OCI-M1 (cell line): ENCODE data around the gene KRTAP10-10.
"Not testable (repeated sequence)": the region's sequence is repeated elsewhere in the genome, so short reads cannot be mapped to it uniquely, and the experiment has no call there.

Experiments
- DNase-seq: peaks from one replicate; lab custom pipeline; 2025; lab: John Stamatoyannopoulos, UW

Gene KRTAP10-10

DNA sequence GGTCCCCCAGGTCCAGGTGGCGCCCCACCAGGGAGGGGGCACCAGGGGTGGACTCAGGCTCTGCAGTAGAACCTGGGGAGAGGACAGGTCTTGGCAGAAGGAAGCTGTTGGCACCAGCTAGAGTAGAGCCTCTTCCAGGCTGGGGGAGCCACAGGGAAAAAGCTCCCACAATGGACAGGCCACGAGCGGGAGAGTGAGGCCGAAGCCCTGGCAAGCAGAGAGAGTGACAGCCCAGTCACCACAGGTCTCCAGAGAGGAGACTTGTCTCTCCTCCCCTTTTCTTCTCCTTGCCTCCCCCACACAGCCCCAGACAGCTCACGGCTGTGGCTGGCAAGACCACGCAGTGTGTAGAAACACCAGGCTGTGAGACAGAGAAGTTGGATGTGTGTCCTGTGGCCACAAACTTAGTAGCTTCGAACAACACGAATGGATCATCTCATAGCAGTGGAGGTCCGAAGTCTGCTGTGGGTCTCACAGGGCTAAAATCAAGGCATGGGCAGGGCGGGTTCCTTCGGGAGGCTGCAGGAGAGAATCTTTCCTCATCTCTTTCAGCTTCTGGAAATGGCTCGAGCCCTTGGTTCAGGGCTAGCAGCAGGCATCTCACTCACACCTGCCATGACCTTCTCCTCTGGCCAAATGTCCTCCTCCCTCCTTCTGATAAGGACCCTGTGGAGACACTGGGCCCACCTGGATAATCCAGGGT, 14.0 kb downstream of the KRTAP10-10 start:
- no peak for DNase-seq

GRCh38 chr21:44653123-44653522, 16.0 kb downstream of the KRTAP10-10 start:
- DNase-seq: no peak

DNA sequence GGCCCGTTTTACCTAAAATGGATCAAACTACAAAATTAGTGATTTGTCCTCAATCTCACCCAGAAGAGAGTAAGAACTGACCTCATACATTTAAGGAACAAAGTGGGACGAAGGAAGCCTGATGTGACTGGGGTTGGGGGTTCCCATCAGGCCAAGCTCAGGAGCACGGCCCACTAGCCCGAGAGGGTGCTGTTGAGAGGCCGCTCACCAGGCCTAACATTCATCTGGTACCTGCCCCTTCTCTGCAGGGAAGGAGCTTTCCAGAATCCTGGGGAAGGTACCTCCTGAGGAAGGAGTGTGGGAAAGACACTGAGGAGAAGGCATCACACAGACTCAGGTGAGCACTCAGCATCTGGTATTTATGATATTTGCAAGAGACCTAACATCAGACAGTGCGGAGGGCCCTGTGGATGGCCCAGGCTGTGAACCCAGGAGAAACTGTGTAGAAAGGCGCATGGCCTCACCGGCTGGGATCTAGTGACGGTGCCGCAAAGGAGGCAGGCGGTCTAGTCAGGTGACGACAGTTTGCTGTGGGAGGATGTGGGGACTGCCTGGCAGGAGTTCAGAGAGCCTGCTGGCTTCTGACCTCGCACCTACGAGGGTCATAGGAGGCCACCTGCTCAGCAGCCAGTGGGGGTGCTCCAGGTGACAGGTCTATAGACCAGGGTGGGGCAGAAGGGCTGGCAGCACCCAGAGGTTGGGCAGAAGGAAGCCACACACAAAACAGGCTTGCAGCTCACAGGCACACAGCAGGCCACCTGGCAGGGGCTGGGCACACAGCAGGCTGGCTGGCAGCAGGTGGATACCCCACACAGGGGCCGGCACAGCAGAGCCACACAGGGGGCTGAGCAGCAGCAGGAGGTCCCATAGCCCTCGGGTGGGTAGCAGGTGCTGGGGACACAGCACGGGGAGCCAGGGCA, 16.8 kb downstream of the KRTAP10-10 start:
- no peak for DNase-seq

- no peak for DNase-seq
Observed at GRCh38 chr21:44654576-44655175, 17.5 kb downstream of the KRTAP10-10 start, which contains the start of gene KRTAP12-4. KRTAP12-4 (minus strand) TSS chr21:44654659; CDS start chr21:44654614, 45 bp downstream.

- no peak for DNase-seq
Observed at GRCh38 chr21:44656868-44657267, 19.7 kb downstream of the KRTAP10-10 start.

- DNase-seq: no peak
Observed at GRCh38 chr21:44657635-44658540, 20.7 kb downstream of the KRTAP10-10 start, which contains the start of gene KRTAP12-3. KRTAP12-3 (plus strand) TSS chr21:44657932; CDS start chr21:44657980, 48 bp downstream.

- no peak for DNase-seq
Observed at GRCh38 chr21:44658541-44658910, 21.4 kb downstream of the KRTAP10-10 start.

DNA sequence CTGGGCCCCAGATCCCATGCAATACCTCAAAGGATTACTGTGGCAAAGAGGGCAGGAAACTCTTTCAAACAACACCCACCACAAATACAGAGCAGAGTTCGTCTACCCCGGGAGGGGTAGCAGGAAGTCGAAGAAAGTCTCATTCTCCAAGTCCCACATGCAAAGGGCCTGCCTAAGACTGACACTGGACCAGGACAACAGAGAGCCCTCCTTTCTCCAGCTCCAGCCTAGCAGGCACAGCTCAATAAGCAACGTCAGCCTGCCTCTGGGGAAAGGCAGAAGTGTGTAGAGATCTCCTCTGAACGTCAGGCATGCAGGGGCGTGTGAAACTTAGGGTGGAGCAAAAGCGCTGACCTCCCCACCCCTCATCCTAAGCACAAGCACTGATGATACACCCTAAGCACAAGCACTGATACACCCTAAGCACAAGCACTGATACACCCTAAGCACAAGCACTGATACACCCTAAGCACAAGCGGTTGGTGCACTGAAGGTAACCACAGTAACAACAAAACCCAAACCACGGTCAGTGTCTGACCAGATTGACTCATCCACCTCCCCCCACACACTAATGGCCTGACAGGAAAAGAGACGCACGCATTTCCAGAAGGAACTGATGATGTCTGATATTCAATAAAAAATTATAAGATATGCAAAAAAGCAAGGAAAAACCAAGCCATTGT, 21.9 kb downstream of the KRTAP10-10 start:
- no peak for DNase-seq

DNA sequence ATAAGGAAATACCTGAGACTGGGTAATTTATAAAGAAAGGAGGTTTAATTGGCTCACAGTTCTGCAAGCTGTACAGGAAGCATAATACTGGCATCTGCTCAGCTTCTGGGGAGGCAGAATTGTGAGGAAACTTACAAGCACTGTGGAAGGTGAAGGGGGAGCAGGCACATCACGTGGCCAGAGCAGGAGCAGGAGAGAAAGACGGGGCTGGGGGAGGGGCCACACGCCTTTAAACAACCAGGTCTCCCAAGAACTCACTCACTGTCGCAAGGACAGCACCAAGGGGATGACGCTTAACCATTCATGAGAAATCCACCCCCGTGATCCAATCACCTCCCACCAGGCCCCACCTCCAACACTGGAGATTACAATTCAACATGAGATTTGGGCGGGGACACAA, 24.4 kb downstream of the KRTAP10-10 start:
- DNase-seq: not testable (repeated sequence)

DNA sequence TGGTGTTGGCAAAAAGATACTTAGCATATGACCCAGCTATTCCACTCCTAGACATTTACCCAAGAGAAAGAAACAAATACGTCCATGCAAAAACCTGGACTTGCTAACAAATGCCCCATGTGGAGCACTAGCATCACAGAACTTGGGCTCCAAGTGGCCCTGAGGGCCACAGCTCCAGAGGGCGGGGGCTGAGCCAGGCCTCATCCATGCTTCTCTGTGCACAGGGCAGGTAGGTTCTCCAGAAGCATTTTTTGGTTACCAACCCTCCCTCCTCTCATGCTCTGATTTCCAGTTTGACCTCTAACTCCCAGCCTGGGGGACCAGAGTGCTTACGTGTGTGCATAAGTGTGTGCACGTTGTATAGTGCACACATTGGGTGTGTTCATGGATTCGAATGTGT, 27.5 kb downstream of the KRTAP10-10 start:
- DNase-seq: no peak

DNA sequence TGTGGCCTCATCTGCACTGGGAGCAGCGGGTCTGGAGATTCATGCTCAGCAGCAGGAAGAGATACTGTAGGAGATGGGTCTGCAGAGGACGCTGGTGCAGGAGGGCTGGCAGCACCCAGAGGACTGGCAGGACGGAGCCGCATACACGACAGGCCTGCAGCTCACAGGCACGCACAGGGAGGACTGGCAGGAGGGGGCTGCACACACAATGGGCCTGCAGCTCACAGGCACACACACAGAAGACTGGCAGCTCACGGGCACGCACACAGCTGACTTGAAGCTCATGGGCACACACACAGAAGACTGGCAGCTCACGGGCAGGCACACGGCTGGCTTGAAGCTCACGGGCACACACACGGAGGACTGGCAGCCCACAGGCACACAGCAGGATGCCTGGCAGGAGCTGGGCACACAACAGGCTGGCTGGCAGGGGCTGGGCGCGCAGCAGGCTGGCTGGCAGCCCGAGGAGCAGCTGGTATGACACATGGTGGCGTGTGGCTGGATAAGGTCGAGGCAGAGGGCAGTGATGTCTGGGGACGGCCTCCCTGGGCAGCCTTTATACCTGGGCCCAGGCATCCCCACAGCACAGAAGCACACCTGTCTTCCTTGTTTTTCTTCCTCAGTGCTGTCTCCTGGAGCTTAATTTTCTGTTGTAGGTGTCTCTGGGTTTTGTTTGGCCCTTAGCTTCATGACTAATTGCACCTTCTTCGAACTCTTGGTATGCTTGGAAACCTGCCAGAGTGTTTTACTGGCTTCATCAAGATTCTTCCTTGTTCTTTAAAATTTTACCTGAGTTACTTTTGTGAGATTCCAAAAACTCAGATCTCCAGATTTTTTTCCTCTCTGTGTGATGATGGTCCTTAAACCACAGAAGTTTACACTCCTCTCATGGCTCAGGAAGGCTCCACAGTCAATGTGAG, 29.5 kb downstream of the KRTAP10-10 start, which contains the start of gene KRTAP12-2:
TSS of gene KRTAP12-2 (minus strand) at position 527 of the 920 bp plus-strand sequence. CDS start at position 486, 41 bp downstream.
- DNase-seq: no peak

- no peak for DNase-seq
Observed at GRCh38 chr21:44667612-44668011, 30.5 kb downstream of the KRTAP10-10 start.

DNA sequence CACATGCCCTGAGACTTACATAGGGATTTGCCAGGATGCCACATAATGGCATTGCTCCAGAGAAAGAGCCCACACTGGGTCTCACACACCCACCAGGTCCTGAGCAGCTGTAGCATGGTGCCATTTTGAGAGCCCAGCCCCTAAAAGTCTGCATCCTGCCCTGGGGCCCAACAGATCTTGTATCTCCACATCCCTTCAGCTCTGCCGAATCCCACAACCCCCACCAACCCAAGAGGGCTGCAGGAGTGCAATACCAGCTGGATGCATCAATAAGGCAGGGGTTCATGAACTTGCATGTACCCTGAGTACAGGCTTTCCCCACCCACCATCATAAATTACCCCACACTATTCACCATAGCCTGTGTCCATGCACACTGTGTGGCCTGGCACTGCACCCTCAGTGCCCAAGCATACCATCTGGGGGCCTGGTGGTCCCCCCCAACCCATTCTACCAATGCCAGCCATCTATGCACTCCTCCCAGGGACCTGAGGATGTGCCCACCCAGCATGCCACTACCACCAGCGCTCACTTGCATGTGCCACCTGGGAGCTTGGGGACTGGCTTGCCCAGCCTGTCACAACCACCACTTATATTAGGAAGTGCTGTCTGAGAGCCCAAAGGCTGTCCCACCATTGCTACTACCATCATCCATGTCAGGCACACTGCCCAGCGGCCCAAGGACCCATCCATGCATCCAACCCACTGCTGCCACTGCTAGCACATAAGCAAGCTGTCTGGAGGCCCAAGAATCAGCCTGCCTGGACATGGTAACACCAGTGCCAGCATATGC, 33.7 kb downstream of the KRTAP10-10 start:
- DNase-seq: no peak

DNA sequence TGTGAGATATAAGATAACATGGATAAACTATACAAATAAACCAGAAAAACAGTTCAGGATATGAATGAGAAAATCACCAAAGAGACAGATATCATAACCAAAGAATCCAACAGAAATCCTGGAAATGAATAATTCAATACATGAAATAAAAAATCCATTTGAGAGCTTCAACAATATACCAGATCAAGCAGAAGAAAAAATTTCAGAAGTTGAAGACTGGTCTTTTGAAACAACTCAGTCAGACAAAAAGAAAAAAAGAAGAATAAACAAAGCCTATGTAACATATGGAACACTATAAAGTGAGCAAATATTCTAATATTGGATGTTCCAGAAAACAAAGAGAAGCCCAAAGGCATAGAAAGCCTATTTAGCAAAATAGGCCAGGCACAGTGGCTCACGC, 34.8 kb downstream of the KRTAP10-10 start:
- peak; percentile 10 for DNase-seq

DNA sequence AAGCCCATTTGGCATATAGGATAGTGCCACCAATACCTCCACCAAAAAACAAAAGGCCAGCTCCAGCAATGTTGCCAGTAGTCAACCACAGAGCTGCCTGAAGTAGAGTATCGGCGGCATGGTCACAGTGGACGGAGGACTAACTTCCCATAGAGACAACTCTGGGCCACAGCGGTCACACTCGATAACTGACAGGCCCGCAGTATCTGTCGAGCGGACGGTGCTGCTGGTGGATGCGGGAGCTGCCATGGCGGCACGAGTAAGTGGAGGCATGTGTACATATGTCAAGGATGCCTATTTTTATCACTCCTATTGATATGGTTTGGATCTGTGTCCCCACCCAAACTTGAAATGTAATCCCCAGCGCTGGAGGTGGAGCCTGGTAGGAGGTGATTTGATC, 40.7 kb downstream of the KRTAP10-10 start:
- DNase-seq: no peak

DNA sequence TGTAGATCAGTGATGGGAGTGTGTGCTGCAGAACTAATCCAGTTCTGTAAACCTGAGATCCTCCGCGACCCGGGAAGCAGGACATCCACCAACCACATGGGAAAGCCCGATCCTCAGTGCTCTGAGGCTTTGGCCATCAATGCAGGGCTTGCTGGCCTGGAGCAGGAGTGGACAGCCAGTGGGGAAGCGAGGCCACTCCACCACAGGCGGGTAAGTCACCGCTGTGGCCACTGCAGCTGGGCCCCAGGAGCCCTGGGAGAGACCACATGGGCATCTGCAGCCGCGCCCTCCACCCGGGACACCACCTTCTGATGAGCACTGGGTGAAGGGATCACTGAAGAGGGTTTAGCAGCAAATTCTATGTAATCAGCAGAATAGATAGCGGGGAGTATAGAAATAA, 44.0 kb downstream of the KRTAP10-10 start:
- DNase-seq: no peak

DNA sequence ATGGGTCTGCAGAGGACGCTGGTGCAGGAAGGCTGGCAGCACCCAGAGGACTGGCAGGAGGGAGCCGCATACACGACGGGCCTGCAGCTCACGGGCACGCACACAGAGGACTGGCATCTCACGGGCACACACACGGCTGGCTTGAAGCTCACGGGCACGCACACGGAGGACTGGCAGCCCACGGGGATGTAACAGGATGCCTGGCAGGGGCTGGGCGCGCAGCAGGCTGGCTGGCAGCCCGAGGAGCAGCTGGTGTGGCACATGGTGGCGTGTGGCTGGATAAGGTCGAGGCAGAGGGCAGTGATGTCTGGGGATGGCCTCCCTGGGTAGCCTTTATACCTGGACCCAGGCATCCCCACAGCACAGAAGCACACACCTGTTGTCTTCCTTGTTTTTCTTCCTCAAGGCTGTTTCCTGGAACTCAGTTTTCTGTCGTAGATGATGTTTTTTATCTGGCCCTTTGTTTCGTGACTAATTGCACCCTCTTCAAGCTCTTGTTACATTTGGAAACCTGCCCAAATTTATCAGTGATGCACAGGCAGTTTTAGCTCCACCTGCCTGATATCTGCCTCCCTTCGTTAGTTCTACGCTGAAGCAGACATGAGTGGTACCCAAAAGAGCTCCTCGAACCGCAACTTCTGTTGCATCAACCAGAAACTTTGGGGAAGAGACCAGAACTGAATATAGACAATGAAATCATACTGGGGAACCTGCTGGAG, 44.9 kb downstream of the KRTAP10-10 start, which contains the start of gene KRTAP12-1:
TSS of gene KRTAP12-1 (minus strand) at position 303 of the 719 bp plus-strand sequence. CDS start at position 263, 40 bp downstream.
- DNase-seq: no peak

GRCh38 chr21:44682580-44683151, 45.5 kb downstream of the KRTAP10-10 start:
- no peak for DNase-seq
